ENCODE results near the gene MRTFB.
A peak's percentile ranks its signal among the peaks of the same experiment; 100 is the strongest.

MRTFB gene

GRCh38 chr16:14308368-14308723 is 237.2 kb downstream of the MRTFB start:
- DNase-seq (ENCODE audit: low spot score): no peak

- DNase-seq (ENCODE audit: low spot score): no peak
Measured at GRCh38 chr16:14309001-14309886, 238.1 kb downstream of the MRTFB start.

- DNase-seq (ENCODE audit: low spot score): peak; percentile 68
Measured at GRCh38 chr16:14309906-14310305, 238.8 kb downstream of the MRTFB start.

GRCh38 chr16:14310519-14310991 is 239.4 kb downstream of the MRTFB start:
- DNase-seq (ENCODE audit: low spot score): peak; percentile 43

GRCh38 chr16:14314116-14314515 is 243.0 kb downstream of the MRTFB start:
- DNase-seq (ENCODE audit: low spot score): no peak

GRCh38 chr16:14315683-14316320 is 244.7 kb downstream of the MRTFB start:
- DNase-seq (ENCODE audit: low spot score): no peak

All from hepatic stellate cell (primary cell).